Stromal cell of bone marrow (primary cell): ENCODE results near the gene PHF21A.
"Not testable (repeated sequence)": the region's sequence is repeated elsewhere in the genome, so short reads cannot be mapped to it uniquely, and the experiment has no call there.

ENCODE experiments used
- DNase-seq: peaks from one replicate; pipeline ENCODE4 v3.0.0-alpha.2; 2012; ENCODE audit warnings: low read depth

Gene PHF21A

GRCh38 chr11:46120346-46121300 is 631 bp downstream of the PHF21A start:
- no peak for DNase-seq

- peak; percentile 31 for DNase-seq
Measured at GRCh38 chr11:46119352-46120216, 1.7 kb downstream of the PHF21A start.

- DNase-seq = no peak
Measured at GRCh38 chr11:46118702-46119351, 2.4 kb downstream of the PHF21A start.

- no peak for DNase-seq
Measured at GRCh38 chr11:46117842-46118241, 3.4 kb downstream of the PHF21A start.

- DNase-seq = not testable (repeated sequence)
Measured at GRCh38 chr11:46116712-46117037, 4.6 kb downstream of the PHF21A start.

GRCh38 chr11:46116007-46116711 is 5.1 kb downstream of the PHF21A start:
- DNase-seq = no peak

- DNase-seq = no peak
Measured at GRCh38 chr11:46114961-46115360, 6.3 kb downstream of the PHF21A start.

GRCh38 chr11:46114378-46114777 is 6.9 kb downstream of the PHF21A start:
- no peak for DNase-seq

- peak; percentile 39 for DNase-seq
Measured at GRCh38 chr11:46112961-46113607, 8.2 kb downstream of the PHF21A start.

- no peak for DNase-seq
Measured at GRCh38 chr11:46108751-46109150, 12.5 kb downstream of the PHF21A start.

- no peak for DNase-seq
Measured at GRCh38 chr11:46107780-46108179, 13.5 kb downstream of the PHF21A start.

GRCh38 chr11:46107408-46107718 is 13.9 kb downstream of the PHF21A start:
- no peak for DNase-seq

- DNase-seq = no peak
Measured at GRCh38 chr11:46106530-46107407, 14.5 kb downstream of the PHF21A start.

- DNase-seq = no peak
Measured at GRCh38 chr11:46105926-46106325, 15.3 kb downstream of the PHF21A start.

GRCh38 chr11:46105134-46105628 is 16.1 kb downstream of the PHF21A start:
- DNase-seq = no peak

GRCh38 chr11:46102843-46103242 is 18.4 kb downstream of the PHF21A start:
- no peak for DNase-seq

- DNase-seq = no peak
Measured at GRCh38 chr11:46100670-46101069, 20.6 kb downstream of the PHF21A start.

- no peak for DNase-seq
Measured at GRCh38 chr11:46099963-46100316, 21.3 kb downstream of the PHF21A start.

- DNase-seq = no peak
Measured at GRCh38 chr11:46090375-46090774, 30.9 kb downstream of the PHF21A start.

GRCh38 chr11:46079662-46080061 is 41.6 kb downstream of the PHF21A start:
- DNase-seq = no peak
